Measurements from ENCODE around the gene BUD31.
"Not testable (repeated sequence)": the region's sequence is repeated elsewhere in the genome, so short reads cannot be mapped to it uniquely, and the experiment has no call there.

BUD31 gene

DNA sequence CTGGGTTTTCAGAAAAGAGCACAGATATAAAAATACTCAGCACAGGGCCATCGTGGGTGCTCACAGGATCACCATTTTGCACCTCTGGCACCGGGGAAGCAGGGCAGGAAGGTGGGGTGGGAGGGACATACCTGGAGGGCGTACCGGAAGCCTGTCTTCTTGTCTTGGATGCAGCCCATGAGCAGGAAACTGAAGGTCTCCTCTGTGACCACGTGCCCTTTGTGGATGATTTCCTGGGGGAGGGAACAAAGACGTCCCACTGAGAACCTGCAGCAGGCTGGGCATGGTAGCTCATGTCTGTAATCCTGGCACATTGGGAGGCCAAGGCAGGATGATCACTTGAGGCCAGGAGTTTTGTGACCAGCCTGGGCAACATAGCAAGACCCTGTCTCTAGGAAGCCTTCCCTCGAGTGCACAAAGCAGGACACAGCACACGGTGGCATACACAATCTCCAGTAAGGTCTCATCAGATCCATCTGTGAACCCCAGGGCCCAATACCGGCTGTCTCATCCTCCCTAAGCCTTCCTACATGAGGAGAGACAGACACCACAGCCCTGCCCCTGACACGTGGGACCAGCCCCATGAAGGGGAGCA, 20.3 kb downstream of the BUD31 start:
- DNase-seq (ENCODE audit: low read depth in 2 of 2, low spot score in 1 of 2): no peak

DNA sequence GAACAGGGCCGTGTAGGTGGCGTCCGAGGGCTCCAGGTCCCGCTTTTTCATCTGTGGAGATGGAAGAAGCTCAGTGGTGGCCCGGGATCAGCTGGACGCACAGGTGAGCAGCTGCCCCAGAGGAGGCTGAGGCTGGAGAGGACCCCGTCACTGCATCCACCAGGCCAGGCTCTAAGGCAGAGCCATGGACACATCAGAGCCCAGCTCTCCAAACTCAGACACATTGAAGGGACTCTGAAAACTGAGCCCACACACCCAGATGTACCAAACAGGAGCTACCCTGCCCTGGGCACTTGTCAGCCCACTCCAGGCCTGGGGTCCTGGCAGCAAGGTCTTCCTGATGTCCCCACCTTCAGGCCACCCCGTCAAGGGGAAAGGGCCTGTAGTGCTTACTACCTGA, 21.0 kb downstream of the BUD31 start:
- DNase-seq (ENCODE audit: low read depth in 2 of 2, low spot score in 1 of 2): no peak

DNA sequence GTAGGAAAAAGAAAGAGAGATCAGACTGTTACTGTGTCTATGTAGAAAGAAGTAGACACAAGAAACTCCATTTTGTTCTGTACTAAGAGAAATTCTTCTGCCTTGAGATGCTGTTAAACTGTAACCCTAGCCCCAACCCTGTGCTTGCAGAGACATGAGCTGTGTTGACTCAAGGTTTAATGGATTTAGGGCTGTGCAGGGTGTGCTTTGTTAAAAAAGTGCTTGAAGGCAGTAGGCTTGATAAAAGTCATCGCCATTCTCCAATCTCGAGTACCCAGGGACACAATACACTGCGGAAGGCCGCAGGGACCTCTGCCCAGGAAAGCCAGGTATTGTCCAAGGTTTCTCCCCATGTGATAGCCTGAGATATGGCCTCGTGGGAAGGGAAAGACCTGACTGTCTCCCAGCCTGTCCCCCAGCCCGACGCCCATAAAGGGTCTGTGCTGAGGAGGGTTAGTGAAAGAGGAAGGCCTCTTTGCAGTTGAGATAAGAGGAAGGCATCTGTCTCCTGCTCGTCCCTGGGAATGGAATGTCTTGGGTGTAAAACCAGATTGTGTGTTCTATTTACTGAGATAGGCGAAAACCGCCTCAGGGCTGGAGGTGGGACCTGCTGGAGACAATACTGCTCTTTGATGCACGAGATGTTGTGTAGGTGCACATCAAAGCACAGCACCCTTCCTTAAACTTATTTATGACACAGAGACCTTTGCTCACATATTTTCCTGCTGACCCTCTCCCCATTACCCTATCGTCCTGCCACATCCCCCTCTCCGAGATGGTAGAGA, 23.2 kb downstream of the BUD31 start:
- DNase-seq (ENCODE audit: low read depth in 2 of 2, low spot score in 1 of 2): not testable (repeated sequence)

DNA sequence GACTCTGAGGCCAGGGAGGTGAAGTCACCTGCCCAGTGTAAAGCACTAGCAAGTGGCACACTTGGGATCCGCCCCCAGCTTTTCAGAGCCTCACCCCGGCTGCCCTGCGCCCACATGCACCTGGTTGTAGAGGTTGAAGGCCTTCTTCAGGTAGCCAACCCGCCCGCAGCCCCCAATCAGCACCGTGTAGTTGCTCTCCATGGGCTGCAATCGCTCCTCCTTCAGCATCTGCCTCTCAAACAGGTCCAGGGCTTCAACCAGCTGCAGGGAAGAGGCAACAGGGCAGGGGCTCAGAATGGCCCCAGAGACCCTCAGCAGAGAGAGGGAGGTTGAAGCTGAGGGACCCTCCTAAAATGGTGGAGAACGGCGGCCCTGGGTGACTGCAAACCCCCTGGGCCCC, 24.4 kb downstream of the BUD31 start:
- no peak for DNase-seq (ENCODE audit: low read depth in 2 of 2, low spot score in 1 of 2)

DNA sequence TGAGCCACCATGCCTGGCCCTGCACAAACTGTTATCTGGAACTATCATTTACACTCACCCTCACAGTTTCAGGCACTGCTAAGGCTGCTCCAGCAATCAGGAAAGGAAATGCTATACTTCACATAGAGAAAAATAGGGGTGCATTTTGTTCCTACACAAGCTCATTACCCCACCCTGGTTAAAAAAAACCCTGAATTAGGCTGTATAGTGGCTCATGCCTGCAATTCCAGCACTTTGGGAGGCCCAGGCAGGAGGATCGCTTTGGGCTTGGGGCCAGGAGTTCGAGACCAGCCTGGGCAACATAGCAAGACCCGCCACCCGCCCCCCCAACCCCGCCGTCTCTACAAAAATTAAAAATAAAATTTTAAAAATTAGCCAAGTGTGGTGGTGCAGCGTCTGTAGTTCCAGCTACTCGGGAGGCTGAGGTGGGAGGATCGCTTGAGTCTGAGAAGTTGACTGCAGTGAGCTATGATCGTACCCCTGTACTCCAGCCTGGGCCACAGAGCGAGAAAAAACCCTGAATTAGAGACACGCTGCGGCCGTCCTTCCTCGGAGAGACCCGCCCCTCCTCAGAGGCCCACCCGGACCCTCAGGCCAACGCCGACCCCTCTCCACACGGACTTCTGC, 29.3 kb downstream of the BUD31 start:
- no peak for DNase-seq (ENCODE audit: low read depth in 2 of 2, low spot score in 1 of 2)

DNA sequence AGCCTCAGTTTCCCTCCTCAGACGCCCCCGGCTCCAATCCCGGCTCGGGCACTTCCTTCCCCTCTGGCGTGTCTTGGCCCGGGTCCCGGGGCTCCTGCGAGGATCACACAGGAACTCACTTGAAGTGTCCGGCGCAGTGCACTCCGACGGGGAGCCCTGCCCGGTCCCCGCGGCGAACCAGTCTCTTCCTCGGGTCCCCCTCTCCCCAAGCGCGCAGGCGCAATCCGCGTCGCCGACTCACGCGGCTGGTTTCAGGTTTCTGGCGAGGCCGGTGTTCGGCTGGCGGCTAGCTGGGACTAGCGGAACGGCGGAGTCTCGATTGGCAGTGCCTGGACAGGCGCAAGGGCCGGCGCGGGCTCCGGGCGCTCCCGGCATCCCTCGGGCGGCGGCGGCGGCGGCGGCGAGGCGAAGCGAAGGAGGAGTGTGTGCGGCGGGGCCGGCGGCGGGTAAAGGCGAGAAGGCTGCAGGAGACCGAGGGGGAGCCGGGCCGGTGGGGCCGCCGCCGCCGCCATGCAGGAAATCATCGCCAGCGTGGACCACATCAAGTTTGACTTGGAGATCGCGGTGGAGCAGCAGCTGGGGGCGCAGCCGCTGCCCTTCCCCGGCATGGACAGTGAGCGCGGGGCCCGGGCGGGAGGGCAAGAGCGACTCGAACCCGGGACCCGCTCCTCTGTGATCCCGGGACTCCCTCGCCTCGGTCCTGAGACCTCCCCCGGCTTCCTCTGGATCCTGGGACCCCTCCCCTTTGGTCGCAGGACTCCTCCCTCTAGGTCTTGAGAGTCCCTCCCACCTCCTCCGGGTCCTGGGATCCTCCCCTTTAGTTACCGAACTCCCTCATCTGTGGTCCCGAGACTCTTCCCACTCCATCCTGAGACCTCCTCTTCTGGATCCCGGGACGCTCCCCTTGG, 30.1 kb downstream of the BUD31 start, which contains the start of the genes CPSF4 and PTCD1:
Gene CPSF4, plus strand, starts transcription at position 371 of the 908 bp plus-strand sequence. Its CDS starts 140 bp downstream, at position 511.
Gene PTCD1, minus strand, starts transcription at position 226 of the 908 bp plus-strand sequence. CDS start 3,556 bp downstream, outside the sequence.
- DNase-seq (ENCODE audit: low read depth in 2 of 2, low spot score in 1 of 2): peak; percentile 80 to 85

DNA sequence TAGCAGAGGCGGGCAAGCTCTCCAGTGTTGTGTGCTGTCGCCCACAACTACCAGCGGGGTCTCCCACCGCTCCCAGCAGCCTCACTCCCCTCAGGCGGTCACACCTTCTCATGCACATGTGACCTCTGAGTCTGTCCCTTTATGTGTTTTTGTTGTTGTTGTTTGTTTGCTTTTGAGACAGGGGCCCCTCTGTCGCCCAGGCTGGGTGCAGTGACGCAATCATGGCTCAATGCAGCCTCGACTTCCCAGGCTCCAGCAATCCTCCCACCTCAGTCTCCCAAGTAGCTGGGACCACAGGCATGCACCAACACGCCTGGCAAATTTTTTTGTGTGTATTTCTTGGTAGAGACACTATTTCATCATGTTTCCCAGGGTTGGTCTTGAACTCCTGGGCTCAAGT, 31.4 kb downstream of the BUD31 start:
- DNase-seq (ENCODE audit: low read depth in 2 of 2, low spot score in 1 of 2): no peak

DNA sequence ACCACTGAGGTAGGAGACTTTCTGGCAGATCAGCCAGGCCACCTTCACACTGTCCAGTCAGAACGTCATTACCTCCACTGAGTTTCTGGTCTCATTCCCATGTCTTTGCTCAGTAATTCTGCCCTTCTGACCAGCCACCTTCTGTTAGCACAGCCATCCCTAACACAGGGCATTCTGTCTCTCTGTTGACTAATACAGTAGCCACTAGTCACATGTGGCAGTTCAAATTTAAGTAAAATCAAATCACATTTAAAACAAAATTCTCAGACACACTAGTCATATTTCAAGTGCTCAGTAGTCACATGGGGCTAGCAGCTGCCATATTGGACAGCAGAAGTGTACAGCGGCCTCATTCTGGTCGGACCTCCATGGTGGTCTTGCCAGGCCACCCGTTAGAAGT, 37.3 kb downstream of the BUD31 start:
- DNase-seq (ENCODE audit: low read depth in 2 of 2, low spot score in 1 of 2): no peak

DNA sequence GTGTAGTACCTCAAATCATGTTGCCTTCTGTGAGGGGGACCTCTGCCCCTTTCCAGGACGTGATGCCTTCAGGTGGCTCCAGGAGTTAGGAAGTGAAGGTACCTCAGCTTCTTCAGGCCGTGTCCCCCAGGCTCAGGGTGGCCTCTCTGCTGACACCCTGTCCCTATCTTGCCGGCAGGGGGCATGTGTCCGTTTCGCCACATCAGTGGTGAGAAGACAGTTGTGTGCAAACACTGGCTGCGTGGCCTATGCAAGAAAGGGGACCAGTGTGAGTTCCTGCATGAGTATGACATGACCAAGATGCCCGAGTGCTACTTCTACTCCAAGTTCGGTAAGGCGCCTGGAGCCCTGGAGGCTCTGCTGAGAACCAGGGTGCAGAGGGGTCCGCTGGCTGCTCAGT, 39.2 kb downstream of the BUD31 start:
- no peak for DNase-seq (ENCODE audit: low read depth in 2 of 2, low spot score in 1 of 2)

DNA sequence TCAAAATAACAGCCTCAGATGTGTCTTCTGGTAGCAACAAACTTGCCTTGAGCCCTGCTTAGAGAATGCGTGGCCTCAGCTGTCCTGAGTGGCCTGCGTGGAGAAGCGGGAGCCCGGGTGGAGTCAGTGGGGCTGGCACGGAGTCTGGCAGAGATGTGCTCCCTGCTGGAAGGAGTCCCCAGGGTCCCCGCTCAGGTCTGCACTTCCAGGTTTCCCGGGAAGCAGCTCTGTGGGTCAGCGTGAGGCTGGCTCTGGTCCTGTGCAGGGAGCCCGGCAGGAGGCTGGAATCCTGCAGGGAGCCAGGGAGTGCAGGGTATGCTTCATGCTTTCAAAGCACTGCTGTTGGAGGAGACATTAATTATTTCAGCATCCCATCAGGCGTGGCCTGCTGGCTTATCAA, 40.1 kb downstream of the BUD31 start:
- DNase-seq (ENCODE audit: low read depth in 2 of 2, low spot score in 1 of 2): no peak

DNA sequence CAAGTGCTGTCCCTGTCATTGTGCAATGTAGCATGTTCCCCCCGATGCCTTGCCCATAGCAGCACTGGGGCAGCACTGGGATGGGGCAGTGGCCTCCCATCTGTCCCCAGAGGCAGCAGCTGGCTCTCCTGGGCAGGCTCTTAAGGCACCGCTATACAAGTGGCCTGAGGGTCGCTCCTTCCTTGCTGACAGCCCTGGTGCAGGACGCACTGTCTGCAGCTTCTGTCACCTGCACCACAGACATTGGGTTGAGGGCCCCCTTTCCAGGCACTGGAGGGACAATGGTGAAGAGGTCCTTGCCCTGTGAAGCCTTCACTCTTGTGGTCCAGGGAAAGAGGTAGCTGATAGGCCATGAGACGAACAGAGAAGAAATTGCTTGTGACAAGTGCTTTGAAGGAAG, 40.6 kb downstream of the BUD31 start:
- no peak for DNase-seq (ENCODE audit: low read depth in 2 of 2, low spot score in 1 of 2)

DNA sequence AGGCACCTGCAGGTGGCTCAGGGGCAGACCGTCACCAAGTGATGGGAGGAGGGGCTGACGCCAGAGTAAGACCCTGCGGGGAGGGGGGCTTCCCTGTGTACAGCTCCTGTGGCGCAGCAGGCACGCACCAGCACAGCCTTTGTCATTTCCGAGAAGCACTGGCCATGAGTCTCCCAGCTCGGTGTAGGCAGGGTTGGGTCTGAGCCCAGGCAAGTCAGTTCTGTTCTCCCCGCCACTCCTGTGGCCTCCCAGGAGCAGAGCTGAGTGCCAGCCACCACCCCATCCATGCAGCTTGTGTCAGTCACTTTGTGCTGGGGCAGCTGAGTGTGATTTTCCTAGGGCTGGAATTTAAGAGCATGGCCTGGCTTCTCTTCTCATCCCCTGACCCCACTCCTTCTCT, 43.2 kb downstream of the BUD31 start:
- no peak for DNase-seq (ENCODE audit: low read depth in 2 of 2, low spot score in 1 of 2)

DNA sequence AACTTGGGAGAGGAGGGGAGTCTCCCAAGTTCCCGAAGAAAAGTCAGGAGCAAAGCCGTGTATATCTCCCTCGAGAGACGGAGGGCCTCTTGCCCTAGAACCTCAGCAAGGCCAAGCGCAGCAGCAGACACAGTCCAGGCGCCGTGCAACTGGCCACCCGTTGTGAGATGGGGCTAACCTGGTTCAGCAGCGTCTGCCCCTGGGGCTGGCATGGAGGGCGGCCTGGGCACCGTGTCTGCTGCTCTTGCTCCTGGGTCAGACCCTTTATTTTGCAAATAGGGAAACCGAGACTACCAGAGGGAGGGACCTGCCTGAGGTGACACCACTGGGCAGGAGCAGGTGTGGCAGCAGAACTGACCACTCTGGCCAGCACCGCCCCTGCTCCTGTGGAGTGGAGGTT, 43.8 kb downstream of the BUD31 start:
- DNase-seq (ENCODE audit: low read depth in 2 of 2, low spot score in 1 of 2): no peak

DNA sequence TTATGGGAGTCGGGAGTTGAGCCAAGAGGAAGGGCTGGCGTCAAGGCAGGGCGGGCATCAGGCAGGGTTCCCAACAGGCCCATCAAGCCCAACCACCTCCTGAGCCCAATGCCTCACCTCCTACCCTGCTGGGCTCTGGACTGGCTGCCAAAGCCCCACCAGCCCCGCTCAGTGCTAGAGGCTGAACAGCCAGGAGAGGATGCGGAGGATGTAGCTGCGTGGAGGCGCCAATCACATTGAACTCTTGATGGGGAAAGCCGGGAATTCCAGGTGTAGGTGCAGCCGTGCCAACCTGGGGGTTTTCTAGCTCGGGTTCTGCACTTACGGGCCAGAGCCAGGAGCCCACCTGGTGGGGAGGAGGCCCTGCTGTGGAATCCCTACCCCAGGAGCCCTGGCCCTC, 44.3 kb downstream of the BUD31 start:
- DNase-seq (ENCODE audit: low read depth in 2 of 2, low spot score in 1 of 2): no peak

DNA sequence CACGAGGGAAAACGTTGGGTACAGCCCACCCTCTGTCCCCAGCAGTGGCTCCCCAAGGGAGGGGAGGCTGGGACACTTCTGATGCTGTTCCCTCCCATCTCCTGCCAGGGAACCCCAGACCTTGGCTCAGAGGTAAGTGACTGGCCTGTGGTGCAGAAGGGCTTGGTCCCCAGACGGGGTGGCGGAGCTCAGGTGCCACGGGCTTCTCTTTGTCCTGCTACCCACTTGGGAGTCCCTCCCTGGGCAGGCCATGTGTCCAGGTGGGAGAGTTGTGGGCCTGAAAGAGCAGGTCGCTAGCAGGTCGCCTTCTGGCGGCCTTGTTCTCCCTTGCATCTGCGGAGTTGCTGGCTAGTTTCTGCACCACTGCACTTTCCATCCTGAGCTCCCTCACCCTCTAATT, 47.1 kb downstream of the BUD31 start:
- no peak for DNase-seq (ENCODE audit: low read depth in 2 of 2, low spot score in 1 of 2)

DNA sequence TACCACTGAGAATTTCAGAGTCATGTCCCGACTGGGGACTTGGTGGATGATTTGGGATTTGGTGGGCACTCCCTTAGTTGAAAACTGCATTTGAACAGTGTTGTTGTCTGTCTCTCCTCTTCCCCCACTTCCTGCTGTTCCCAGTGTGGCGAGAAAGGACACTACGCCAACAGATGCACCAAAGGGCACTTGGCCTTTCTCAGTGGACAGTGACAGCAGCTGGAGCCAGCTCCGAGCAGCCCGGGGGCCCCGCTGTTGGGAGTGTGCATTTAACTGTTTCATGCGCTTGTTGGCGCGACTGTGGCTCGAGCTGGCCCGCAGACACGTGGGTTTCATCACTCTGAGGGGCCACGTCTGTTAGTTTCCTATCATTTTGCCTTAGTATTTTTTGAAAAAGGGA, 47.5 kb downstream of the BUD31 start:
- no peak for DNase-seq (ENCODE audit: low read depth in 2 of 2, low spot score in 1 of 2)

DNA sequence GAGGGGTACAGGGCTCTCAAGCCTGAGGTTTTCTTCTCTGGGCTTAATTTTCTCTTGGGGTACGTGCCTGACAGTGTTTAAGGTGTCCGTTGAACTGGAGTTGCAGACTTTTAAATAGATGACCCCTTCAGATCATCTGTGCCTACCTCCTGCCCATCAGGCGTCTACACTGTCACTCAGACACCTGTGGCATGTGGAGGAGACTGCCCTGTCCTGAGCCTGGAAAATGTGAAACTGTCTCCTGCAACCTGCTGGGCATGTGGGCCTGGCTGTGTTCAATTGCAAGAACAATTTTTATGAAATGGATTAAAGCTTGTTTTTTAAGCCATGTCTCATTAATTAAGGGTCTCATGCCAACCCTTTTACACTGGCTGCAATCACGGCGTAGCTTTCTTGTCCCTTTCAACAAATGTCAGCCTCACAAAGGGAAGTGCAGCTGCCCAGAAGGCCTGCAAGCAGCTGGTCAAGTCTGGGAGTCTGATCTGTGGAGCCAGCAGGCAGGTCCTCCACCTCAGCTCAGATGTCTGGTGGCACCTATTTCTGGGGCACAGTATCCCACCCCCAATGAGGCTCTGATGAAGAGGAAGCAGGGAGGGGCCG, 48.4 kb downstream of the BUD31 start:
- DNase-seq (ENCODE audit: low read depth in 2 of 2, low spot score in 1 of 2): no peak

DNA sequence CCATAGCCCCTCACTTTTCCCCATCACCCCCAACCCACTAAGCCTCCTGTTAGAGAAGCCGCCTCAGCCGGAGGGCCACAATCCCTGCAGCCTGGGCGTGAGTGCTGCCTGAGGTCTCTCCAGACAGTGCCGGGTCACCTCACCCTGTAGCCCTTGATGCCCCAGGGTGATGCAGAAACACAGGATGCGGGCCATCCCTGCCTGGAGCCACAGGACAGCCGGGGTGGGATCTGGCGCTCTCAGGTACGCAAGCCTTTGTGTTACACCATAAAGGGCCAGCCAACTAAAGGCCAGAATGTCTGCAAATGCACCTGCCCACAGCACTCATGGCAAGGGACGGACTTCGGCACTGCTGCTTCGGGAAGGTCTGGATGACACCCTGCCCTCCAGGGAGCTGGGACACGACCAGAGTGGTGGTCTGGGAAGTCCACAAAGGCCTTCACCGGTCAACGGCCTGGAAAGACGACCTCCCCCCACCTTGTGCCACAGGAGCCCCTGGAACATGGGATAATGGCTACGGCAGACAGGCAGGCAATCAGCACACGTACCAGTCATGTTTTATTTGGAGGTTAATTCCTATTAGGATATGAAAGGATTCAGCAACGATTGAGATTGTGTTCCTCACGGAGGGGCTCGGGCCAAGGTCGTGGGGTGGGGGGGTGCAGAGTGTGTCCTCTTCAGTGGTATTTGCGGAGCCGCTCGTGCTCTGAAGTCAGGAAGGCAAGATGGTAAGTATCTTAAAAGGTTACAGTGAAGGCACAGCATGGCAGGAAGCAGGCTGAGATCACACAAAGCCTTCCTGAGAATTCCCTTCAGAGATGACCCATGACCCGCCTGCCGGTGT, 49.1 kb downstream of the BUD31 start:
- DNase-seq (ENCODE audit: low read depth in 2 of 2, low spot score in 1 of 2): no peak

DNA sequence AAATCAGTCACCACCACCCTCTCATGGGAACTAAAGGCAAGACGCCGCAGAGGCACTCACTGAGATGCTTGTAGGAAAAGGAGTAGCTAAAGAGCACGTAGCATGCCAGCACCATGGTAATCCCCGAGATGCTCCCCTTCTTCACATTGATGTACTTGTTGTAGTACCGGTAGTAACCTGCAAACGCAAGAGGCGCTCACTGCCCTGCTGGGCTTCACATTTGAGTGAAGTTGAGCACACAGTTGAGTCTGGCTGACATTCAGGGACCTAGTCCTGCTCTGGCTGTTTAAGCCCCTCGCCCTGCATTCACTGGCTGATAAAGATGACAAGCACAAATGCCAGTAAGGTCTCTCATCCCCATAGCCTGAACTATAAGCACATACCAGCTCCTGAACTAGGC, 50.3 kb downstream of the BUD31 start:
- DNase-seq (ENCODE audit: low read depth in 2 of 2, low spot score in 1 of 2): no peak

DNA sequence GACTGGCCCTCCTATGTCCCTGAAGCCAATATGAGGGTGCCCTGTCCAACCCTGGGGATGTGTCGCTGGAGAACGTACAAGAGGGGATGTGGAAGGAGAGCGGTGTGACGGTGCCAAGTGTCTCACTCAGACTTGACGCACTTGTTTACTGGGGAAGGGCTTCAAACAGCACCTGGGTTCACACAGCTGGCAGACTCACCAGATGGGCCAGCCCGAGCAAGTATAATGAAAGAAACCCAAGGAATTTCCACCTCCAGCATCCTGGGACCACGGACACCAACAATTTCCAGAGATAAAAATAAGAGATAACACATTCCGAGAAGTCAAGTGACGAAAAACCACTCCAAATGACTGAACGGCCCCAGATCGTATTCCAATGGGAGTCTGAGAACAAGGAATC, 51.9 kb downstream of the BUD31 start:
- DNase-seq (ENCODE audit: low read depth in 2 of 2, low spot score in 1 of 2): no peak

All from stimulated activated CD8-positive, alpha-beta memory T cell treated with anti-CD3 and anti-CD28 coated beads, Interleukin-4, amount 100 ng/mL, for 4 hours (primary cell).